Natural killer cell (primary cell): ENCODE measurements around the gene MED13L. TPM values are rescaled to one million over a fixed set of nuclear protein-coding genes. Genes with fewer than 3 reads are reported as not detected.

Experiments
- ATAC-seq, 3 donors: fragments of 150-1000 bp in 2 of 3; fragments of 200-7000 bp in 1 of 3; cut with Tn5 transposase; 1 replicate in 1 of 3; 2 replicates in 2 of 3; pipeline ENCODE4 v1.10.0; 2021; ENCODE audit warnings: mild to moderate bottlenecking in 2 of 3, moderate library complexity in 2 of 3
- DNase-seq, 2 donors: peaks; one replicate each; pipeline versions ENCODE4 v3.0.0 to v3.0.0-alpha.2; 2013 to 2021; ENCODE audit warnings: mixed read lengths in 1 of 2
- H3K27ac ChIP-seq: one replicate; pipeline ENCODE4 v1.5.1; 2013; ENCODE audit warnings: mild to moderate bottlenecking, low read length
- H3K27me3 ChIP-seq: one replicate; pipeline ENCODE4 v1.6.1; 2013; ENCODE audit warnings: low read length; ENCODE audit not compliant: control insufficient read depth, insufficient read depth
- H3K36me3 ChIP-seq: one replicate; pipeline ENCODE4 v1.6.1; 2013; ENCODE audit warnings: low read length; ENCODE audit not compliant: control insufficient read depth, insufficient read depth
- H3K4me1 ChIP-seq: one replicate; pipeline ENCODE4 v1.6.1; 2013; ENCODE audit warnings: low read length; ENCODE audit not compliant: control insufficient read depth, insufficient read depth
- H3K4me3 ChIP-seq: one replicate; pipeline ENCODE4 v1.5.1; 2013; ENCODE audit warnings: low read length
- H3K9me3 ChIP-seq: one replicate; pipeline ENCODE4 v1.6.1; 2013; ENCODE audit warnings: low read length; ENCODE audit not compliant: control insufficient read depth, insufficient read depth
- H3K27ac Mint-ChIP-seq, 2 donors: one replicate each; pipeline ENCODE4 v1.8.0; 2022; ENCODE audit warnings: mild to moderate bottlenecking in 2 of 2, mixed read lengths in 2 of 2, moderate library complexity in 1 of 2
- H3K27me3 Mint-ChIP-seq, 2 donors: one replicate each; pipeline ENCODE4 v1.8.0; 2022; ENCODE audit warnings: low read depth in 2 of 2, mixed read lengths in 2 of 2
- H3K36me3 Mint-ChIP-seq: one replicate; pipeline ENCODE4 v1.8.0; 2022; ENCODE audit warnings: mixed read lengths
- H3K4me1 Mint-ChIP-seq, 2 donors: one replicate each; pipeline ENCODE4 v1.8.0; 2022; ENCODE audit warnings: mixed read lengths in 2 of 2
- H3K4me3 Mint-ChIP-seq: one replicate; pipeline ENCODE4 v1.8.0; 2022; ENCODE audit warnings: mild to moderate bottlenecking, moderate library complexity, mixed read lengths
- H3K9me3 Mint-ChIP-seq, 2 donors: one replicate each; pipeline ENCODE4 v1.8.0; 2022; ENCODE audit warnings: mixed read lengths in 2 of 2
- WGBS: methylation state at CpG from one replicate; pipeline ENCODE4 v1.1.7; 2013; ENCODE audit warnings: missing lambda C conversion rate; ENCODE audit not compliant: insufficient coverage; 5-methylcytosine and 5-hydroxymethylcytosine counted together
- intact Hi-C: fragments of 100-400 bp; cut with micrococcal nuclease; formaldehyde crosslinking; loops from one replicate; pipeline ENCODE4 v1.14.2; 2022
- total RNA-seq, 4 donors: library from RNA; stranded (reverse); fragments of 120-200 nt in 1 of 4; gene quantifications; one replicate each; pipeline versions ENCODE4 v1.2.3 to v1.2.4, GENCODE V29; 2013 to 2022
- TF ChIP-seq, protein P1 (sequence below): fragments of 200-600 bp; IDR thresholded peaks from one replicate; pipeline ENCODE4 v1.8.0; 2022; ENCODE audit warnings: antibody characterized with exemption

MED13L gene
- total RNA-seq, 3 donors from 2014 or later (not counting 1 experiment from before 2014, with no cell fraction given): 237 to 316 (median 240) TPM

DNA sequence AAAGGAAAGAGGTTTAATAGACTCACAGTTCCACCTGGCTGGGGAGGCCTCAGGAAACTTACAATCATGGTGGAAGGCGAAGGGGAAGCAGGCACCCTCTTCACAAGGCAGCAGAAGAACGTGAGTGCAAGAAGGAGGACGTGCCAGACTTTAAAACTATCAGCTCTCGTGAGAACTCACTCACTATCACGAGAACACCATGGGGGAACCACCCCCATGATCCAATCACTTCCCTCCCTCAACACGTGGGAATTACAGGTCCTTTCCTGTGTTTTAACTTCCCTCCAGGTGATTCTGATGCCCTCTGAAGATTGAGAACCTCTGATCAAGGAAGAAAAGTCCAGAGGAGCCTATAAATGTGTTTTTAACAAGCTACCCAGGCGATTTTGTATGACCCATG, 358.7 kb downstream of the MED13L start:
- TF ChIP-seq, protein P1, sequence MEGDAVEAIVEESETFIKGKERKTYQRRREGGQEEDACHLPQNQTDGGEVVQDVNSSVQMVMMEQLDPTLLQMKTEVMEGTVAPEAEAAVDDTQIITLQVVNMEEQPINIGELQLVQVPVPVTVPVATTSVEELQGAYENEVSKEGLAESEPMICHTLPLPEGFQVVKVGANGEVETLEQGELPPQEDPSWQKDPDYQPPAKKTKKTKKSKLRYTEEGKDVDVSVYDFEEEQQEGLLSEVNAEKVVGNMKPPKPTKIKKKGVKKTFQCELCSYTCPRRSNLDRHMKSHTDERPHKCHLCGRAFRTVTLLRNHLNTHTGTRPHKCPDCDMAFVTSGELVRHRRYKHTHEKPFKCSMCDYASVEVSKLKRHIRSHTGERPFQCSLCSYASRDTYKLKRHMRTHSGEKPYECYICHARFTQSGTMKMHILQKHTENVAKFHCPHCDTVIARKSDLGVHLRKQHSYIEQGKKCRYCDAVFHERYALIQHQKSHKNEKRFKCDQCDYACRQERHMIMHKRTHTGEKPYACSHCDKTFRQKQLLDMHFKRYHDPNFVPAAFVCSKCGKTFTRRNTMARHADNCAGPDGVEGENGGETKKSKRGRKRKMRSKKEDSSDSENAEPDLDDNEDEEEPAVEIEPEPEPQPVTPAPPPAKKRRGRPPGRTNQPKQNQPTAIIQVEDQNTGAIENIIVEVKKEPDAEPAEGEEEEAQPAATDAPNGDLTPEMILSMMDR: no peak
- no peaks in the 10 kb centered on the region for H3K4me1 Mint-ChIP-seq
- intact Hi-C loops: loop anchor here (5.0 kb wide), 1 partner anchor 1936 kb away; no protein-coding TSS in a partner anchor
- peaks cover 7% of the 10 kb centered on the region for H3K27me3 ChIP-seq
- ATAC-seq: no peak
- H3K9me3 ChIP-seq: peaks cover 5% of the 10 kb centered on the region
- H3K36me3 Mint-ChIP-seq: no peaks in the 10 kb centered on the region
- 33% methylated on average over 7 of the region's 7 CpGs for WGBS
- no peak overlapping the region for H3K27ac ChIP-seq
- H3K27ac Mint-ChIP-seq: no peak overlapping the region
- no peaks in the 10 kb centered on the region for H3K36me3 ChIP-seq
- H3K4me3 ChIP-seq: no peak overlapping the region
- no peak for DNase-seq
- peaks cover 24 to 28% of the 10 kb centered on the region in 2 donors for H3K27me3 Mint-ChIP-seq
- peaks cover 2% of the 10 kb centered on the region in 2 donors for H3K9me3 Mint-ChIP-seq
- no peak overlapping the region for H3K4me3 Mint-ChIP-seq
- H3K4me1 ChIP-seq: peaks cover 3% of the 10 kb centered on the region

DNA sequence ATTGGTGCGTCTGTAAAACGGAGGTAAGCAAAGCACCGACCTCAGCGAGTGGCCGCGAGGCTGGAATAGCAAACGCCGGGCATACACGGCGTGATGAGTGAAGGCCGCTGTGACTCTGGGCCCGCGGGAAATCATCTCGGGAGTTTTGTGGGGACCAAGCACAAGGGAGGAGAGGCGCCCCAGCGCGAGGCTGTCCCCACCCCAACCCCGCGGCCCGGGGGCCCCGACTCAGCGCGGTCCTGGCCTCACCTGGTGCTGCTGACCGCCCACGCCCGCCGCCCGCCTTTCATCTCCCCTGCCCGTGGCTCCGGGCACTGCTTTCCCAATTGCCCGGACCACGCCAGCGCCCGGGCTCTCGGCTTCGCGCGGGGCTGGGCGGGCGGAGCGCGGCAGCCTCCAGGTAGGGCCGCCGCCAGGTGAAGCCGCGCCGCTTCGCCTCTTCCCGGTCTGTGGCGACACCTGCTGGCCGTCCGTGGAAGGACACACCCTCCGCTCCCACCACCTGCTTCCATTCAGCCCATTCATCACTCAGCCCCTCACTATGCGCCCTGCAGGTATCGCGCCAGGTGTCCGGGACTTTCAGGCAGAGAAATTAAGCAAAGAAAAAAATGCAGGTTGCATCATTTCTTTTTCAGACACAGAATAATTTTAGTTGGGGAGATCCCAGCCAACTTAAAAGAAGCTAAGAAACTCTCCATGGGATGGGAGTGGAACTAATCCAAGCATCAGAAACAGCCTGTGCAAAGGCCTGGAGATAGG, 360.4 kb downstream of the MED13L start:
- Histone ChIP-seq H3K4me1 (peaks cover 3% of the 10 kb centered on the region), H3K4me3 (no peak overlapping the region), H3K27me3 (peaks cover 7% of the 10 kb centered on the region), H3K9me3 (no peaks in the 10 kb centered on the region), H3K27ac (no peak overlapping the region), H3K36me3 (no peaks in the 10 kb centered on the region)
- Mint-ChIP-seq H3K4me3 (no peak overlapping the region), H3K27me3 (peaks cover 29 to 41% of the 10 kb centered on the region in 2 donors), H3K9me3 (no peaks in the 10 kb centered on the region), H3K27ac (no peak overlapping the region), H3K36me3 (no peaks in the 10 kb centered on the region), H3K4me1 (no peaks in the 10 kb centered on the region)
- peak; percentile 65 to 81 for DNase-seq
- WGBS: 9% methylated on average over 57 of the region's 57 CpGs
- peak; percentile 71 to 94 (median 84) for ATAC-seq
- intact Hi-C loops: loop anchor here (2.0 to 5.0 kb wide), 2 partner anchors 1254 to 1935 kb away; no protein-coding TSS in a partner anchor
- TF ChIP-seq, protein P1: peak; percentile 93

DNA sequence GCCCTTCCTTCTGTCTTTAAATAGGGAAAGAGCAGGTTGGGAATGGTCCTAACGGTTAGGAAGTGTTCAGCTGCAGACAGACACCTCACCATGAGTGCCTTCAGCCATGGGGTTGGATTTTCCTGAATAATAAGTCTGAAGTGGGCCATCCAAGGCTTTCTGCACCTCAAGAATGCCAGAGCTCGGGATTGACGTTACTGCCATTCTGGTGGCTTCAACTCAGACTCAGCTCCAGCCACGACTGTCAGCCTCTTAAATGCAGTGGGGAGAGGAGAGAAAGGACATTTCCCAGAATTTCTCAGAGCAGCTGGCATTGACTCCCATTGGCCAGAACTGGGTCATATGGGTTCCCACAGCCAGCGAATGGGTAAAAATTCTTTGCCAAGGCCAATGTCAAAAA, 363.4 kb downstream of the MED13L start:
- DNase-seq: no peak
- no peak for ATAC-seq

More for the DNA sequence above, 363.4 kb downstream of the MED13L start:
- Histone ChIP-seq H3K27me3 (peaks cover 7% of the 10 kb centered on the region), H3K27ac (no peak overlapping the region), H3K4me1 (peaks cover 3% of the 10 kb centered on the region), H3K36me3 (no peaks in the 10 kb centered on the region), H3K9me3 (no peaks in the 10 kb centered on the region), H3K4me3 (no peak overlapping the region)
- no peak overlapping the region for H3K27ac Mint-ChIP-seq
- H3K27me3 Mint-ChIP-seq: peaks cover 30 to 33% of the 10 kb centered on the region in 2 donors
- no peaks in the 10 kb centered on the region for H3K4me1 Mint-ChIP-seq
- H3K9me3 Mint-ChIP-seq: no peaks in the 10 kb centered on the region
- no peaks in the 10 kb centered on the region for H3K36me3 Mint-ChIP-seq
- WGBS: 63% methylated on average over 5 of the region's 5 CpGs
- no peak overlapping the region for H3K4me3 Mint-ChIP-seq
- TF ChIP-seq, protein P1: no peak
- intact Hi-C loops: no loop called here
